SK-N-SH (cell line): ENCODE measurements around the gene CCNI2. TPM values are rescaled to one million over a fixed set of nuclear protein-coding genes. Genes with fewer than 3 reads are reported as not detected.

Experiments
- CTCF ChIA-PET: fragments of 300-600, 350-600 bp; formaldehyde crosslinking; extraction: SDS; loops from one replicate; lab custom pipeline; 2021; lab: Yijun Ruan, JAX
- POLR2A ChIA-PET: fragments of 350-600 bp; sonication (Branson Sonifier 250); formaldehyde crosslinking; extraction: SDS; loops from one replicate; lab custom pipeline; 2020; ENCODE audit warnings: antibody characterized with exemption, inconsistent platforms; lab: Yijun Ruan, JAX
- DNase-seq: peaks from one replicate; pipeline ENCODE4 v3.0.0; 2012
- H2AFZ ChIP-seq: fragments of 200-600 bp; sonication (generic); 2 replicates; pipeline ENCODE4 v1.8.1; 2016; ENCODE audit warnings: antibody characterized with exemption, mild to moderate bottlenecking, low read depth
- H3F3A ChIP-seq: fragments of 200-600 bp; sonication (generic); replicated peaks from 2 replicates; pipeline ENCODE3; 2016; ENCODE audit warnings: antibody characterized with exemption, mild to moderate bottlenecking; ENCODE audit not compliant: insufficient read depth
- H3K27ac ChIP-seq, 2 experiments: fragments of 200-500 bp in 1 of 2; fragments of 200-600 bp in 1 of 2; sonication (Bioruptor generic) in 1 of 2; sonication (generic), shearing (Covaris generic) in 1 of 2; 2 replicates each; pipeline versions ENCODE4 v1.5.1 to v1.6.1; 2014 to 2016; ENCODE audit warnings: low read depth in 2 of 2, inconsistent platforms in 1 of 2, low read length in 1 of 2, mild to moderate bottlenecking in 1 of 2, mixed read lengths in 1 of 2
- H3K27me3 ChIP-seq: fragments of 200-600 bp; sonication (generic), shearing (Covaris generic); 2 replicates; pipeline ENCODE4 v1.6.1; 2016; ENCODE audit warnings: mixed run types; ENCODE audit not compliant: insufficient read depth
- H3K36me3 ChIP-seq, 2 experiments: fragments of 200-500 bp in 1 of 2; fragments of 200-600 bp in 1 of 2; sonication (Bioruptor generic) in 1 of 2; sonication (generic) in 1 of 2; replicated peaks in 1 of 2; 2 replicates each; pipeline versions ENCODE3 to v1.5.1; 2014 to 2016; ENCODE audit warnings: low read length in 1 of 2, mild to moderate bottlenecking in 1 of 2; ENCODE audit not compliant: insufficient read depth in 2 of 2, control insufficient read depth in 1 of 2
- H3K4me1 ChIP-seq, 2 experiments: fragments of 200-500 bp in 1 of 2; fragments of 200-600 bp in 1 of 2; sonication (Bioruptor generic) in 1 of 2; sonication (generic), shearing (Covaris generic) in 1 of 2; 2 replicates each; pipeline versions ENCODE4 v1.5.1 to v1.6.1; 2014 to 2016; ENCODE audit warnings: low read depth in 1 of 2, low read length in 1 of 2, mixed run types in 1 of 2; ENCODE audit not compliant: insufficient read depth in 2 of 2, control insufficient read depth in 1 of 2
- H3K4me2 ChIP-seq: fragments of 200-600 bp; sonication (generic), shearing (Covaris generic); 2 replicates; pipeline ENCODE4 v1.6.1; 2017; ENCODE audit warnings: mixed run types
- H3K4me3 ChIP-seq, 2 experiments: fragments of 200-500 bp in 1 of 2; fragments of 200-600 bp in 1 of 2; sonication (Bioruptor generic) in 1 of 2; sonication (generic), shearing (Covaris generic) in 1 of 2; 2 replicates each; pipeline versions ENCODE4 v1.5.1 to v1.8.1; 2014 to 2016; ENCODE audit warnings: low read depth in 2 of 2, inconsistent platforms in 1 of 2, low read length in 1 of 2, mild to moderate bottlenecking in 1 of 2, mixed read lengths in 1 of 2, moderate library complexity in 1 of 2
- H3K79me2 ChIP-seq: fragments of 200-600 bp; sonication (generic); 2 replicates; pipeline ENCODE4 v1.8.1; 2017; ENCODE audit warnings: mild to moderate bottlenecking; ENCODE audit not compliant: insufficient read depth
- H3K9ac ChIP-seq: fragments of 200-600 bp; sonication (generic); 2 replicates; pipeline ENCODE4 v1.6.1; 2017; ENCODE audit warnings: mixed run types
- H3K9me2 ChIP-seq: fragments of 200-600 bp; sonication (generic); 2 replicates; pipeline ENCODE4 v1.6.1; 2017; ENCODE audit warnings: mixed run types
- H3K9me3 ChIP-seq: fragments of 200-600 bp; sonication (generic); 2 replicates; pipeline ENCODE4 v1.6.1; 2017; ENCODE audit warnings: mixed run types, mild to moderate bottlenecking, moderate library complexity
- H4K20me1 ChIP-seq: fragments of 200-600 bp; sonication (generic); 2 replicates; pipeline ENCODE4 v1.6.1; 2017; ENCODE audit warnings: mild to moderate bottlenecking, mixed run types; ENCODE audit not compliant: insufficient read depth
- CHD2 ChIP-seq: fragments of 150-350 bp; IDR thresholded peaks from 2 replicates; pipeline ENCODE4 v1.6.1; 2018; ENCODE audit warnings: low read length; ENCODE audit not compliant: partially characterized antibody
- EP300 ChIP-seq, 2 experiments: IDR thresholded peaks; 2 replicates each; pipeline versions ENCODE4 v1.4.0 to v1.6.1; 2012; ENCODE audit warnings: borderline replicate concordance in 1 of 2, low read depth in 1 of 2, low read length in 1 of 2
- FOSL2 ChIP-seq: IDR thresholded peaks from 2 replicates; pipeline ENCODE4 v1.4.0; 2012; ENCODE audit warnings: low read depth, mild to moderate bottlenecking, moderate library complexity, borderline replicate concordance
- FOXJ3 ChIP-seq: sonication (generic); formaldehyde crosslinking; IDR thresholded peaks from 2 replicates; pipeline ENCODE4 v1.5.1; 2020; ENCODE audit warnings: mild to moderate bottlenecking, missing genetic modification reagents
- GABPA ChIP-seq: IDR thresholded peaks from 2 replicates; pipeline ENCODE4 v1.4.0; 2012; ENCODE audit warnings: low read depth, mild to moderate bottlenecking
- GATA2 ChIP-seq: sonication (generic); formaldehyde crosslinking; IDR thresholded peaks from 2 replicates; pipeline ENCODE4 v1.5.0; 2020; ENCODE audit warnings: mild to moderate bottlenecking, missing genetic modification reagents
- JUND ChIP-seq: IDR thresholded peaks from 2 replicates; pipeline ENCODE4 v1.4.0; 2012
- MAX ChIP-seq: IDR thresholded peaks from 2 replicates; pipeline ENCODE4 v1.4.0; 2012; ENCODE audit warnings: low read depth
- PBX3 ChIP-seq: IDR thresholded peaks from 2 replicates; pipeline ENCODE4; 2012
- RAD21 ChIP-seq: IDR thresholded peaks from 2 replicates; pipeline ENCODE4 v1.6.1; 2012; ENCODE audit warnings: mild to moderate bottlenecking, low read length
- RFX5 ChIP-seq: IDR thresholded peaks from 2 replicates; pipeline ENCODE4 v1.6.1; 2012; ENCODE audit warnings: mild to moderate bottlenecking, improper control_type of control experiment, low read length
- TAF1 ChIP-seq: IDR thresholded peaks from 2 replicates; pipeline ENCODE4 v1.6.1; 2012; ENCODE audit warnings: low read depth, mild to moderate bottlenecking, low read length, moderate library complexity, borderline replicate concordance
- USF1 ChIP-seq: IDR thresholded peaks from 2 replicates; pipeline ENCODE4 v1.4.0; 2012; ENCODE audit warnings: low read depth, borderline replicate concordance
- ZBTB33 ChIP-seq: IDR thresholded peaks from 2 replicates; pipeline ENCODE4 v1.4.0; 2012; ENCODE audit warnings: low read depth, borderline replicate concordance
- WGBS: methylation state at CpG from one replicate; pipeline ENCODE4 v1.1.6; 2017; ENCODE audit warnings: low lambda C conversion rate; 5-methylcytosine and 5-hydroxymethylcytosine counted together
- polyA plus RNA-seq, 3 experiments: library from polyadenylated mRNA; depleted of rRNA; stranded (reverse); fragments of >200 nt; gene quantifications; 2 replicates each; pipeline ENCODE4 v1.2.3, GENCODE V29; 2012

The CCNI2 gene
- polyA plus RNA-seq, 1 of the 3 experiments (the other 2 are of a cell fraction): 0.05 TPM

- TF ChIP-seq ZBTB33 (no peak), CHD2 (no peak), GABPA (no peak), FOSL2 (no peak), PBX3 (no peak), USF1 (no peak), FOXJ3 (CRISPR knock-in tag) (no peak), JUND (no peak), MAX (no peak), RFX5 (no peak)
Observed at GRCh38 chr5:132791026-132791425, 43.8 kb downstream of the CCNI2 start (continued).

GRCh38 chr5:132797651-132798050, 50.4 kb downstream of the CCNI2 start:
- no peak overlapping the region for H3K4me2 ChIP-seq
- DNase-seq: no peak
- no peaks in the 10 kb centered on the region for H3K9me2 ChIP-seq
- 72% methylated on average over 2 of the region's 2 CpGs for WGBS
- H3F3A ChIP-seq: no peaks in the 10 kb centered on the region
- no peak overlapping the region for H3K9ac ChIP-seq
- no peak overlapping the region for H3K4me3 ChIP-seq
- H3K9me3 ChIP-seq: no peaks in the 10 kb centered on the region
- ChIA-PET CTCF (interaction anchor here (0.7 to 2.7 kb wide), 4 partner anchors 11 to 1344 kb away, joined by 3 to 15 read pairs (median 3); no protein-coding TSS in a partner anchor), POLR2A (no interaction called here)
- no peaks in the 10 kb centered on the region for H3K36me3 ChIP-seq
- no peaks in the 10 kb centered on the region for H4K20me1 ChIP-seq
- H2AFZ ChIP-seq: 0 out of 2 replicates have a peak overlapping the region, but pooled peaks have one; percentile 19
- H3K79me2 ChIP-seq: no peaks in the 10 kb centered on the region
- no peak overlapping the region for H3K27ac ChIP-seq
- peaks cover 0 to 5% of the 10 kb centered on the region in 2 experiments; a peak in 1 of 4 replicates for H3K4me1 ChIP-seq
- TF ChIP-seq MAX (no peak), EP300 (IDR thresholded peaks at IDR 0.05; ENCODE audit: borderline replicate concordance in 1 of 2, low read depth in 1 of 2, low read length in 1 of 2) (no peak), GATA2 (CRISPR knock-in tag) (no peak), GABPA (no peak), TAF1 (no peak), CHD2 (no peak), RAD21 (no peak)
- no peaks in the 10 kb centered on the region for H3K27me3 ChIP-seq
